Measurements from ENCODE around the gene AP1M1. TPM values are rescaled to one million over a fixed set of nuclear protein-coding genes. Genes with fewer than 3 reads are reported as not detected.

The AP1M1 gene
- polyA plus RNA-seq, 2 donors, result 16.7 to 29.9 TPM

DNA sequence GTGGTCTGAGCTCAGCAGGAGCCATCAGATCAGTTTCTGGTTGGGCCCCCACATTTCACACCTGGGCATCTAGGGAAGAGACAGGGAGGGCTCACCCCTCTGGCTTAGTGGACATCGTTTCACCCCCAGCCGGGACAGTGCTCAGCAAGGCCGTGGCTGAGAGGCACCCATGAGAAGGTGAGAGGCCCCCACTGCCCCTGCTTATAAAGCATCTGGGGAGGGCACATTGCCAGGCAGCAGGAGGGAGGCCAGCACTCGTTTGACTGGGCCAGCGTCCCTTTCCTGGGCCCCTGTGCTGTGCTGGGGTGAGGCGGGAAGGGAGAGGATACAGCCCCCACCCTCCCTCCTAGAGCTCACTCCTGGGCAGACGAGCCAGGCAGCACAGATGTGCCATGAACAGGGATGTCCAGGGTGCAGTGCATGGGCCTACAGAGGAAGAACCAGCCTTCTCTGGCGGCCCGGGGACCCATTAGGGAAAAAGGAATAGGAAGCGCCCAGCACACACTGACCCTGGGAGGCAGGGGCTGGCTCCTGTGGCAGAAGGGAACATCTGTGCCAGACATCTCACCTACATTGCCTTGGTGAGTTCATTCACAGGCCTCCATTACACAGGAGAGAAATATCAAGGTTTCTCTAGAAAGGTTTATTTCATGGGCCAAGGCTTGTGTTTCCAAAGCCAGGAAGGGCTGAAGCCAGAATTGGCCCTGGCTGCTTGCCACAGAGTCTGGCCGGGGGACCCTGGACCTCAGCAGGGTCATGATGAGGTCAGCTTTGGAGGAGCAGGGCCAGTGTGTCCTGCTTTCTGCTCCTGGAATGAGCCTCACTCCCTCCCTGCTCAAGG is 7.7 kb downstream of the AP1M1 start:
- no peak overlapping the region for H3K27ac ChIP-seq (ENCODE audit: low read depth in 2 of 2, low read length in 1 of 2)
- H3K36me3 ChIP-seq (ENCODE audit: control insufficient read depth in 2 of 2, insufficient read depth in 2 of 2, low read length in 1 of 2), result peaks cover 22 to 60% of the 10 kb centered on the region in 2 donors
- no peaks in the 10 kb centered on the region for H3K9me3 ChIP-seq (ENCODE audit: control insufficient read depth in 2 of 2, insufficient read depth in 1 of 2, low read depth in 1 of 2, low read length in 1 of 2)
- WGBS, 2 donors, result 82 to 83% methylated on average over 11 of the region's 11 CpGs
- no peaks in the 10 kb centered on the region for H3K27me3 ChIP-seq (ENCODE audit: control insufficient read depth in 1 of 2, insufficient read depth in 2 of 2, low read length in 2 of 2)
- H3K4me3 ChIP-seq (ENCODE audit: low read depth in 1 of 2, low read length in 2 of 2), result no peak overlapping the region
- peaks cover 0 to 2% of the 10 kb centered on the region in 2 donors for H3K4me1 ChIP-seq (ENCODE audit: control insufficient read depth in 2 of 2, insufficient read depth in 2 of 2, low read length in 1 of 2)

DNA sequence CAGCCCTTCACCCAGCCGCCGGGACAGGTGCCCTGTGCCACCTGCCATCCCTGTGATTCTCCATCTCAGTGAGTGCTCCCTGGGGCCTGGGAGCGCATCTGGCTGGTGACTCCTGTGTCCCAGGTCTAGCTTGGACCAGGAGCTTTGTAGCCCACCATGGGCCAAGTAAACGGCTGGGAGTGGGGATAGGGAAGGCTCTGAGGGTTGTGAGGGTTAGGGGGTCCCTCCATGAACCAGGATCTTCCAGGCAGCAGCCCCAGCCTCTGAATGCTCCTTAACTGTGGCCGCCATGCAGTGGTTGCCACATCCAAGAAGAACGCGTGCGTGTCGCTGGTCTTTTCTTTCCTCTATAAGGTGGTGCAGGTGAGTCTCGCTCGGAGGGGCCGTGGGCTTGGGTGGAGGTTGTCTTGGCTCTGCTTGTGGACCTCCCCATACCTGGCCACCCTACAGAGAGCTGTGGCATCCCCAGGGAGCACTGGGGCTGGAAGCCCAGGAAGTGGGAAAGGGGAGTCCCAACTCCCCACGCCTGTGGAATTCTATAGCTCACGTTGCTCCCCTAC is 8.4 kb downstream of the AP1M1 start:
- Histone ChIP-seq H3K4me1 (ENCODE audit: control insufficient read depth in 2 of 2, insufficient read depth in 2 of 2, low read length in 1 of 2) (peaks cover 0 to 2% of the 10 kb centered on the region in 2 donors), H3K36me3 (ENCODE audit: control insufficient read depth in 2 of 2, insufficient read depth in 2 of 2, low read length in 1 of 2) (peaks cover 22 to 58% of the 10 kb centered on the region in 2 donors), H3K9me3 (ENCODE audit: control insufficient read depth in 2 of 2, insufficient read depth in 1 of 2, low read depth in 1 of 2, low read length in 1 of 2) (no peaks in the 10 kb centered on the region), H3K27ac (ENCODE audit: low read depth in 2 of 2, low read length in 1 of 2) (no peak overlapping the region), H3K27me3 (ENCODE audit: control insufficient read depth in 1 of 2, insufficient read depth in 2 of 2, low read length in 2 of 2) (no peaks in the 10 kb centered on the region), H3K4me3 (ENCODE audit: low read depth in 1 of 2, low read length in 2 of 2) (no peak overlapping the region)
- 91 to 93% methylated on average over 14 of the region's 14 CpGs for WGBS, 2 donors

DNA sequence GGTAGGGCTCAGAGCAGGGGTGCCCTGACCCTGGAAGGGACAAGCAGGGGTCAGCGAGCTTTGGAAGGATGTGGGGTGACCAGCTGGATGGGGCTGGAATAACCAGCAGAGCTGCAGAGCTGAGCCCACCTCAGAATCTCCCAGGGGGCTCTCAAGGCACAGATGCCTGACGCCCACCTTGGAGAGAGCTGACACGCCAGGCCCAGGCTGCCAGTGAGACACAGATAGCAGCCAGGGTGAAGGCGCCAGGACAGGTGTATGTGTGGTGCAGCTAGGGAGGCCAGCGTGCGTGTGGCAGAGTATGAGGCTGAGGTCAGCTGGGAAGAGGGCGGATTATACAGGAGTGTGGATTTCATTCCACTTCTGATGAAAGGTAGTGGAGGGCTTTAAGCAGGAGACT is 8.9 kb downstream of the AP1M1 start:
- peaks cover 22 to 57% of the 10 kb centered on the region in 2 donors for H3K36me3 ChIP-seq (ENCODE audit: control insufficient read depth in 2 of 2, insufficient read depth in 2 of 2, low read length in 1 of 2)
- no peak overlapping the region for H3K27ac ChIP-seq (ENCODE audit: low read depth in 2 of 2, low read length in 1 of 2)
- H3K9me3 ChIP-seq (ENCODE audit: control insufficient read depth in 2 of 2, insufficient read depth in 1 of 2, low read depth in 1 of 2, low read length in 1 of 2), result no peaks in the 10 kb centered on the region
- 95 to 96% methylated on average over 7 of the region's 7 CpGs for WGBS, 2 donors
- peaks cover 0 to 2% of the 10 kb centered on the region in 2 donors for H3K4me1 ChIP-seq (ENCODE audit: control insufficient read depth in 2 of 2, insufficient read depth in 2 of 2, low read length in 1 of 2)
- no peaks in the 10 kb centered on the region for H3K27me3 ChIP-seq (ENCODE audit: control insufficient read depth in 1 of 2, insufficient read depth in 2 of 2, low read length in 2 of 2)
- H3K4me3 ChIP-seq (ENCODE audit: low read depth in 1 of 2, low read length in 2 of 2), result no peak overlapping the region

DNA sequence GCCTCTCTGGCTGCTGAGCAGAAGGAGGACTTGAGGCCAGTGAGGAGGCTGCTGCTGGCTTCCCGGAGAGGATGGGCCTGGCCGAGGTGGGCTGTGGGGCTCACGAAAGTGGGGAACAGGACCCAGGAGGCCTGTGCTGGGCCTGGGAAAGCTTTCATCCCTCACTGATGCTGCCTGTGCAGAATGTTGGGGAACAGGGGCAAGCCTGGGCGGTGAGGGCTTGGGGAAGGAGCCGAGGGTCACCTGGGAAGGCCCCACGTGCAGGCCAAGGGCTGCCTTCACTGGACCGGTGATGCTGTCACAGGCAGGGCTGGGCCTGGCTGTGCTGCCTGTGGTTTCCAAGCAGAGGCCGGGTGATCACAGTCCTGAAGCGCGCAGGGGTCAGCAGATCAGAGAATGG is 9.4 kb downstream of the AP1M1 start:
- Histone ChIP-seq H3K4me3 (ENCODE audit: low read depth in 1 of 2, low read length in 2 of 2) (no peak overlapping the region), H3K36me3 (ENCODE audit: control insufficient read depth in 2 of 2, insufficient read depth in 2 of 2, low read length in 1 of 2) (peaks cover 17 to 53% of the 10 kb centered on the region in 2 donors), H3K27ac (ENCODE audit: low read depth in 2 of 2, low read length in 1 of 2) (no peak overlapping the region), H3K9me3 (ENCODE audit: control insufficient read depth in 2 of 2, insufficient read depth in 1 of 2, low read depth in 1 of 2, low read length in 1 of 2) (no peaks in the 10 kb centered on the region), H3K27me3 (ENCODE audit: control insufficient read depth in 1 of 2, insufficient read depth in 2 of 2, low read length in 2 of 2) (no peaks in the 10 kb centered on the region), H3K4me1 (ENCODE audit: control insufficient read depth in 2 of 2, insufficient read depth in 2 of 2, low read length in 1 of 2) (no peaks in the 10 kb centered on the region)
- WGBS, 2 donors, result 93 to 96% methylated on average over 10 of the region's 10 CpGs

DNA sequence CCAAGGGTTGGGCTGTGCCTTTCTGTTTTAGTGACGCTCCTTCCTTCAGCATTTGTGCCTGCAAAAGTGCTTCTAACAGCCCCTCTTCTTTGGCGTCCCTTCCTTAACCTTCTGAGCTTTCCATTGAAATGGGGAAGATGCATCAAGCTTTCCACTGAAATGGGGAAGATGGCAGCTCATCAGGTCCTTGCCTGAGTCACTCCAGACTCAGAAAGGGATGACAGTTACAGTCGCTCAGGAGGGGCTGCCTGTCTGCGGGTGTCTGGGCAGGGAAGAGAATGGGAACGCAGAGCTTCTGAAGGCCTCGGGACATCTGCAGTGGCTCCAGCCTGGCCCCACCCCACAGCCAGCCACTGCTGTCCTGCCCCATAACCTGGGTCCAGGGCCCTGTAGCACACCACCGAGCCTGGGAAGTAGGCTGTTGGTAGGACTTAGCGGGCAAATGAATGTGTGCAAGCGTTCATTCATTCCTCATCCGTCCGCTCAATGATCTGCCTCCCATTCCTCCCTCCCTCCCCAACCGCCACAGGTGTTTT is 9.8 kb downstream of the AP1M1 start:
- Histone ChIP-seq H3K4me3 (ENCODE audit: low read depth in 1 of 2, low read length in 2 of 2) (no peak overlapping the region), H3K4me1 (ENCODE audit: control insufficient read depth in 2 of 2, insufficient read depth in 2 of 2, low read length in 1 of 2) (no peaks in the 10 kb centered on the region), H3K36me3 (ENCODE audit: control insufficient read depth in 2 of 2, insufficient read depth in 2 of 2, low read length in 1 of 2) (peaks cover 16 to 48% of the 10 kb centered on the region in 2 donors), H3K27ac (ENCODE audit: low read depth in 2 of 2, low read length in 1 of 2) (no peak overlapping the region), H3K27me3 (ENCODE audit: control insufficient read depth in 1 of 2, insufficient read depth in 2 of 2, low read length in 2 of 2) (no peaks in the 10 kb centered on the region), H3K9me3 (ENCODE audit: control insufficient read depth in 2 of 2, insufficient read depth in 1 of 2, low read depth in 1 of 2, low read length in 1 of 2) (no peaks in the 10 kb centered on the region)
- 89 to 91% methylated on average over 12 of the region's 12 CpGs for WGBS, 2 donors

DNA sequence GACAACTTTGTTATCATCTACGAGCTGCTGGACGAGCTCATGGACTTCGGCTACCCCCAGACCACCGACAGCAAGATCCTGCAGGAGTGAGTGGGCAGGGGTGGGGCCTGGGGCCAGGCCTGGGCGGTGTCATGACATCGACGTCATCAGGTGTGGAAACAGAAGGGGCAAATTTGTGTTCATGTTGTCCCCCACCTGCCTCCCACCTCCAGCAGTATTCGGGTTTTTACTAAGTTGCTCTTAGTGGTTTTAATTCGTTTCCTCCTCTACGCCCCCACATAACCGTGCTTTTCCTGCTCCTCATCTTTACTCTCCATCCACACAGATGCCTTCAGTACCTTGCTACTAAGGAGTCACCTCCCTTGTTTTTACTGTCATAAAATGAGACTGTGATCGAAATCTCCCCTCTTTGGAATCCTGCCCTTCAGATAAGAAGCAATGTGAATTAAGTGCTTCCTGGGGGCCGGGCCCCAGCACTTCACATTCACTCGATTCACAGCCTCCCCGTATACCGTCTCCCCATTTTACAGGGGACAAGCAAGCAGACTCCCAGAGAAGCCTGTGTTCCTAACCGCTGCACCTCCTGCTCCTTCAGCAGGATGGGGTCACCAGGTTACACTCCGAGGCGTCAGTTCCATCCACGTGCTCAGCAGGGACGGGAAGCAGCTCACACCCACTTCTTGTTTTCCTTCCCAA is 10.5 kb downstream of the AP1M1 start:
- H3K27me3 ChIP-seq (ENCODE audit: control insufficient read depth in 1 of 2, insufficient read depth in 2 of 2, low read length in 2 of 2), result no peaks in the 10 kb centered on the region
- no peaks in the 10 kb centered on the region for H3K9me3 ChIP-seq (ENCODE audit: control insufficient read depth in 2 of 2, insufficient read depth in 1 of 2, low read depth in 1 of 2, low read length in 1 of 2)
- no peak overlapping the region for H3K4me3 ChIP-seq (ENCODE audit: low read depth in 1 of 2, low read length in 2 of 2)
- no peak overlapping the region for H3K27ac ChIP-seq (ENCODE audit: low read depth in 2 of 2, low read length in 1 of 2)
- 84 to 87% methylated on average over 21 of the region's 21 CpGs for WGBS, 2 donors
- H3K36me3 ChIP-seq (ENCODE audit: control insufficient read depth in 2 of 2, insufficient read depth in 2 of 2, low read length in 1 of 2), result peaks cover 16 to 43% of the 10 kb centered on the region in 2 donors
- H3K4me1 ChIP-seq (ENCODE audit: control insufficient read depth in 2 of 2, insufficient read depth in 2 of 2, low read length in 1 of 2), result no peaks in the 10 kb centered on the region

DNA sequence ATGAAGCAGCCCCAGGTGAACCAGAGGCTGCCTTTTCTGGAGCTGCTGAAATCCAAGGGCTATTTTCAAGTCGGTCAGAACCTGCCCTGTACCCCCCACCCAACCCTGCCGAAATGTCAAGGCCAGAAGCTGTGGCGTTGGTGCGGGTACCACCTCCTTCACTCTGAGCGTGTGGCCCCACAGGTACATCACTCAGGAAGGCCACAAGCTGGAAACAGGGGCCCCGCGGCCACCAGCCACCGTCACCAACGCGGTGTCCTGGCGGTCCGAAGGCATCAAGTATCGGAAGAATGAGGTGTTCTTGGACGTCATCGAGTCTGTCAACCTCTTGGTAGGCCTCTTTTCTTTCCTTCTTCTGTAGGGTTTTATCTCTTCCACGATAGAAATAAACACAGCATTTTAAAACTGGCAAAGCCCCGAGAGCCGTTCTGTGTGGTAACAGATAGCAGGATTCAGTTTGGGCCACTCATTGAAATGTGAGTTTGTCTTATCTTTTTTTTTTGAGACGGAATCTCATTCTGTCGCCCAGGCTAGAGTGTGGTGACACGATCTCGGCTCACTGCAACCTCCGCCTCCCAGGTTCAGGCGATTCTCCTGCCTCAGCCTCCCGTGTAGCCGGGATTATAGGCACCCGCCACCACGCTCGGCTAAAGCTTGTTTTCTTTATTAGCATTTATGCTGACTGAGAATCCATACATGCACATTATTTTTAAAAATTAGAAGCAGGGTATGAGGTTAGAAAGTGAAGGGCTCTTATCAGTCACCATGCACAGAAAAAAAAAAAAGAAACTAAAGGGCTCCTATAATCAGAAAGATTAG is 11.3 kb downstream of the AP1M1 start:
- H3K27ac ChIP-seq (ENCODE audit: low read depth in 2 of 2, low read length in 1 of 2), result no peak overlapping the region
- WGBS, 2 donors, result 93 to 94% methylated on average over 29 of the region's 29 CpGs
- H3K4me1 ChIP-seq (ENCODE audit: control insufficient read depth in 2 of 2, insufficient read depth in 2 of 2, low read length in 1 of 2), result no peaks in the 10 kb centered on the region
- peaks cover 16 to 37% of the 10 kb centered on the region in 2 donors for H3K36me3 ChIP-seq (ENCODE audit: control insufficient read depth in 2 of 2, insufficient read depth in 2 of 2, low read length in 1 of 2)
- H3K4me3 ChIP-seq (ENCODE audit: low read depth in 1 of 2, low read length in 2 of 2), result no peak overlapping the region
- no peaks in the 10 kb centered on the region for H3K27me3 ChIP-seq (ENCODE audit: control insufficient read depth in 1 of 2, insufficient read depth in 2 of 2, low read length in 2 of 2)
- no peaks in the 10 kb centered on the region for H3K9me3 ChIP-seq (ENCODE audit: control insufficient read depth in 2 of 2, insufficient read depth in 1 of 2, low read depth in 1 of 2, low read length in 1 of 2)

DNA sequence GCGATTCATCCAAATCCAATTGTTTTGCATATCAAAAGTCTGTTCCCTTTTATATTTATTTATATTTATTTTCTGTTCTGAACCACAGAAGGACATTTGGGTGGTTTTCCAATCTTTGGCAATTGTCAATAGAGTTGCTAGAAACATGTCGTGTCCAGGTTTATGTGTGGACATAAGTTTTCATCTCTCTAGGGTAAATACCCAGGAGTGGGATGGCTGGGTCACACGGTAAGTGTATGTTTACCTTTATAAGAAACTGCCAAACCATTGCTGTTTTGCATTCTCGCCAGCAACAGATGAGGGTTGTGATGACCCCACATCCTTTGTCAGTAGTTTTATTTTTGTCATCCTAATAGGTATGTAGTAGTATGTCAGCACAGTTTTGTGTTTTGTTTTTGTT is 12.5 kb downstream of the AP1M1 start:
- Histone ChIP-seq H3K4me1 (ENCODE audit: control insufficient read depth in 2 of 2, insufficient read depth in 2 of 2, low read length in 1 of 2) (no peaks in the 10 kb centered on the region), H3K27ac (ENCODE audit: low read depth in 2 of 2, low read length in 1 of 2) (no peak overlapping the region), H3K36me3 (ENCODE audit: control insufficient read depth in 2 of 2, insufficient read depth in 2 of 2, low read length in 1 of 2) (peaks cover 16 to 33% of the 10 kb centered on the region in 2 donors), H3K4me3 (ENCODE audit: low read depth in 1 of 2, low read length in 2 of 2) (no peak overlapping the region), H3K9me3 (ENCODE audit: control insufficient read depth in 2 of 2, insufficient read depth in 1 of 2, low read depth in 1 of 2, low read length in 1 of 2) (no peaks in the 10 kb centered on the region), H3K27me3 (ENCODE audit: control insufficient read depth in 1 of 2, insufficient read depth in 2 of 2, low read length in 2 of 2) (no peaks in the 10 kb centered on the region)
- 92 to 95% methylated on average over 4 of the region's 4 CpGs for WGBS, 2 donors

DNA sequence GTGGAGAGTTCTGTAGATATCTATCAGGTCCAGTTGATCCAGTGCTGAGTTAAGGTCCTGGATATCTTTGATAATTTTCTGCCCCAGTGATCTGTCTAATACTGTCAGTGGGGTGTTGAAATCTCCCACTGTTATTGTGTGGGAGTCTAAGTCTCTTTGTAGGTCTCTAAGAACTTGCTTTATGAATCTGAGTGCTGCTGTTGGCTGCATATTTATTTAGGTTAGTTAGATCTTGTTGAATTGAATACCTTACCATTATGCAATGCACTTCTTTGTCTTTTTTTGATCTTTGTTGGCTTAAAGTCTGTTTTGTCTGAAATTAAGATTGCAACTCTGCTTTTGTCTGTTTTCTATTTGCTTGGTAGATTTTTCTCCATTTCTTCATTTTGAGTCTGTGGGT is 15.4 kb downstream of the AP1M1 start:
- Histone ChIP-seq H3K4me3 (ENCODE audit: low read depth in 1 of 2, low read length in 2 of 2) (no peak overlapping the region), H3K27me3 (ENCODE audit: control insufficient read depth in 1 of 2, insufficient read depth in 2 of 2, low read length in 2 of 2) (no peaks in the 10 kb centered on the region), H3K4me1 (ENCODE audit: control insufficient read depth in 2 of 2, insufficient read depth in 2 of 2, low read length in 1 of 2) (peaks cover 0 to 4% of the 10 kb centered on the region in 2 donors), H3K9me3 (ENCODE audit: control insufficient read depth in 2 of 2, insufficient read depth in 1 of 2, low read depth in 1 of 2, low read length in 1 of 2) (no peaks in the 10 kb centered on the region), H3K36me3 (ENCODE audit: control insufficient read depth in 2 of 2, insufficient read depth in 2 of 2, low read length in 1 of 2) (peaks cover 11 to 21% of the 10 kb centered on the region in 2 donors), H3K27ac (ENCODE audit: low read depth in 2 of 2, low read length in 1 of 2) (no peak overlapping the region)
